Esophagus muscularis mucosa (tissue), 4 donors: Measurements from ENCODE around the gene NRCAM.

Source experiments
- EP300 ChIP-seq: sonication (generic); formaldehyde crosslinking; IDR thresholded peaks from one replicate; pipeline ENCODE4 v1.6.1; 2017; ENCODE audit warnings: antibody characterized with exemption
- POLR2A ChIP-seq: fragments of 450-650 bp; IDR thresholded peaks from one replicate; pipeline ENCODE4 v1.6.1; 2017; ENCODE audit warnings: antibody characterized with exemption, moderate library complexity, mild to moderate bottlenecking, low read depth
- POLR2AphosphoS5 ChIP-seq, 2 donors: sonication (generic); formaldehyde crosslinking; IDR thresholded peaks; one replicate each; pipeline ENCODE4 v1.6.1; 2017; ENCODE audit warnings: antibody characterized with exemption in 2 of 2
- TF ChIP-seq, protein P1 (sequence below), 3 experiments: fragments of 200-600 bp in 2 of 3; fragments of 450-650 bp in 1 of 3; sonication (generic) in 2 of 3; IDR thresholded peaks; one replicate each; pipeline ENCODE4 v1.5.1; 2017 to 2019; ENCODE audit warnings: antibody characterized with exemption in 3 of 3, mild to moderate bottlenecking in 2 of 3, moderate library complexity in 1 of 3

GRCh38 chr7:108415084-108415483 lies 41.2 kb downstream of the NRCAM start:
- TF ChIP-seq, protein P1, sequence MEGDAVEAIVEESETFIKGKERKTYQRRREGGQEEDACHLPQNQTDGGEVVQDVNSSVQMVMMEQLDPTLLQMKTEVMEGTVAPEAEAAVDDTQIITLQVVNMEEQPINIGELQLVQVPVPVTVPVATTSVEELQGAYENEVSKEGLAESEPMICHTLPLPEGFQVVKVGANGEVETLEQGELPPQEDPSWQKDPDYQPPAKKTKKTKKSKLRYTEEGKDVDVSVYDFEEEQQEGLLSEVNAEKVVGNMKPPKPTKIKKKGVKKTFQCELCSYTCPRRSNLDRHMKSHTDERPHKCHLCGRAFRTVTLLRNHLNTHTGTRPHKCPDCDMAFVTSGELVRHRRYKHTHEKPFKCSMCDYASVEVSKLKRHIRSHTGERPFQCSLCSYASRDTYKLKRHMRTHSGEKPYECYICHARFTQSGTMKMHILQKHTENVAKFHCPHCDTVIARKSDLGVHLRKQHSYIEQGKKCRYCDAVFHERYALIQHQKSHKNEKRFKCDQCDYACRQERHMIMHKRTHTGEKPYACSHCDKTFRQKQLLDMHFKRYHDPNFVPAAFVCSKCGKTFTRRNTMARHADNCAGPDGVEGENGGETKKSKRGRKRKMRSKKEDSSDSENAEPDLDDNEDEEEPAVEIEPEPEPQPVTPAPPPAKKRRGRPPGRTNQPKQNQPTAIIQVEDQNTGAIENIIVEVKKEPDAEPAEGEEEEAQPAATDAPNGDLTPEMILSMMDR (IDR thresholded peaks at IDR 0.05) = no peak
- TF ChIP-seq EP300 (no peak), POLR2A (no peak), POLR2AphosphoS5 (IDR thresholded peaks at IDR 0.05) (no peak)
